ENCODE data around the gene SMAD4. TPM values are rescaled to one million over a fixed set of nuclear protein-coding genes. Genes with fewer than 3 reads are reported as not detected.

The SMAD4 gene
- total and polyA plus RNA-seq, 2 of the 8 experiments (the other 6 are each of a cell fraction or from before 2014, with no cell fraction given): 86.5 to 139 TPM

DNA sequence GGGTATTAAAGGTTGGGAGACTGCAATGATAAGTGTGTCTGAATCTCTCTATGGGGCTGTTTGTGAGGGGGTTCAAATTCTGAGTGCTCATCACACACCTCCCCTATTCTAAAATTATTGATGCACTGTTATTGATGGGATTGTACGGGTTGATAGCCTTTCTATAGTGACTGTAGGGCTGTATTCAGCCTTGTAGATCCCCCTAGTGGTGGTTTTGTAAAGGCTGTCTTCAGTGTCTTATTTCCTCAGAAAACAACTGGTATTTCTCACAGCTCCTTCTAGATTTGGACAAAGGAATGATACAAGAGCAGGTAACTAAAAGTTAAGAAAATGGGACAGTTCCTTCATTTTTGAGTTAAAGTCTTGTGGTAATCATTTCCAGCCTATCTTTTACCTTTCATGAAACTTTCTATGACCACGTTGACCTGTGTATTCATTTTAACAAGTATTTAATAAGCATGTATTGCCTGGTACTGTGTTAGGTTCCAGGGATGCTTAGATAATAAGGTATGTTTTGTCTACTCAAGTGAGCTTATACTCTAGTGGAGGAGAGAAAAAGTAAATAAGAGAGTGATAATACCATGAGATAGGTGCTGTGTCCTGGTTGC, 21.2 kb downstream of the SMAD4 start:
- FAIRE-seq: peak; percentile 98

More for the DNA sequence above, 21.2 kb downstream of the SMAD4 start:
- Histone ChIP-seq H2AFZ (ENCODE audit: low read length) (no peak overlapping the region), H3K27ac (ENCODE audit: low read depth, low read length) (no peak overlapping the region), H3K23ac (ENCODE audit: insufficient read length) (no peak overlapping the region), H4K91ac (replicated peaks; ENCODE audit: insufficient read length, low read length) (no peak overlapping the region), H3K9ac (replicated peaks in 1 of 4; ENCODE audit: extremely low read depth in 1 of 4, low read depth in 3 of 4, low read length in 3 of 4) (no peak overlapping the region), H3K79me1 (ENCODE audit: low read depth, low read length) (no peaks in the 10 kb centered on the region), H2AK5ac (ENCODE audit: low read depth, low read length) (no peak overlapping the region), H3K4me1 (replicated peaks in 1 of 4; ENCODE audit: control insufficient read depth in 3 of 4, insufficient read depth in 4 of 4, low read length in 3 of 4) (peaks cover 0 to 10% (median 0%) of the 10 kb centered on the region in 4 experiments; a peak in 1 of 7 replicates), H3K9me3 (ENCODE audit: insufficient read depth in 2 of 2, low read depth in 1 of 2, low read length in 1 of 2) (no peaks in the 10 kb centered on the region), H2BK15ac (ENCODE audit: low read length) (no peak overlapping the region), H3K4ac (replicated peaks; ENCODE audit: insufficient read length, low read depth, low read length) (no peak overlapping the region), H3K79me2 (ENCODE audit: control insufficient read depth in 1 of 2, insufficient read depth in 2 of 2, low read length in 2 of 2) (peaks cover 0 to 52% of the 10 kb centered on the region in 2 experiments; a peak in 2 of 4 replicates), H2BK5ac (ENCODE audit: low read depth, low read length) (no peak overlapping the region), H3K18ac (ENCODE audit: extremely low read depth, low read length) (no peak overlapping the region), H3K4me2 (ENCODE audit: insufficient read depth in 1 of 2, low read depth in 2 of 2, low read length in 2 of 2) (no peak overlapping the region), H3K14ac (ENCODE audit: insufficient read length) (no peak overlapping the region), H2BK12ac (ENCODE audit: low read depth, low read length) (no peak overlapping the region), H2BK20ac (ENCODE audit: low read length) (no peak overlapping the region), H3K36me3 (ENCODE audit: control insufficient read depth in 2 of 4, insufficient read depth in 4 of 4, low read length in 3 of 4) (peaks cover 2 to 48% (median 15%) of the 10 kb centered on the region in 4 experiments; a peak in 6 of 8 replicates), H4K5ac (ENCODE audit: insufficient read length, low read depth, low read length) (peak overlapping the region; percentile 83), H3K4me3 (ENCODE audit: extremely low read depth in 1 of 4, insufficient read depth in 2 of 4, low read depth in 3 of 4, low read length in 4 of 4) (no peak overlapping the region), H2BK120ac (replicated peaks; ENCODE audit: low read depth, low read length) (no peak overlapping the region), H4K20me1 (replicated peaks in 1 of 2; ENCODE audit: control insufficient read depth in 1 of 2, insufficient read depth in 2 of 2, low read length in 2 of 2) (no peaks in the 10 kb centered on the region), H4K8ac (ENCODE audit: extremely low read depth, insufficient read depth, low read length) (no peak overlapping the region), H3K56ac (replicated peaks; ENCODE audit: insufficient read length, low read depth, low read length) (no peak overlapping the region), H3K27me3 (replicated peaks in 1 of 4; ENCODE audit: control insufficient read depth in 3 of 4, extremely low read depth in 1 of 4, insufficient read depth in 3 of 4, low read length in 3 of 4) (no peaks in the 10 kb centered on the region), H3K23me2 (ENCODE audit: low read depth, low read length) (no peaks in the 10 kb centered on the region)
- ChIA-PET CTCF (ENCODE audit: partially characterized antibody) (interaction anchor here (0.6 to 3.1 kb wide), 32 partner anchors 9 to 264 kb away, joined by 3 to 15 read pairs (median 4); partner anchors contain the start of genes ELAC1, MRO and SMAD4), POLR2A (ENCODE audit: partially characterized antibody) (interaction anchor here (0.9 to 1.0 kb wide), 3 partner anchors 8 to 21 kb away, joined by 3 to 5 read pairs (median 4); partner anchors contain the start of gene SMAD4)
- DNase-seq (ENCODE audit: low read depth in 1 of 2, low spot score in 2 of 2): no peak
- TF ChIP-seq RAD21 (IDR thresholded peaks at IDR 0.05 in 1 of 2, conservative IDR thresholded peaks at IDR 0.05 in 1 of 2; ENCODE audit: low read depth in 2 of 2, low read length in 2 of 2): peak; percentile 82 to 87
- TF ChIP-seq, protein P1, sequence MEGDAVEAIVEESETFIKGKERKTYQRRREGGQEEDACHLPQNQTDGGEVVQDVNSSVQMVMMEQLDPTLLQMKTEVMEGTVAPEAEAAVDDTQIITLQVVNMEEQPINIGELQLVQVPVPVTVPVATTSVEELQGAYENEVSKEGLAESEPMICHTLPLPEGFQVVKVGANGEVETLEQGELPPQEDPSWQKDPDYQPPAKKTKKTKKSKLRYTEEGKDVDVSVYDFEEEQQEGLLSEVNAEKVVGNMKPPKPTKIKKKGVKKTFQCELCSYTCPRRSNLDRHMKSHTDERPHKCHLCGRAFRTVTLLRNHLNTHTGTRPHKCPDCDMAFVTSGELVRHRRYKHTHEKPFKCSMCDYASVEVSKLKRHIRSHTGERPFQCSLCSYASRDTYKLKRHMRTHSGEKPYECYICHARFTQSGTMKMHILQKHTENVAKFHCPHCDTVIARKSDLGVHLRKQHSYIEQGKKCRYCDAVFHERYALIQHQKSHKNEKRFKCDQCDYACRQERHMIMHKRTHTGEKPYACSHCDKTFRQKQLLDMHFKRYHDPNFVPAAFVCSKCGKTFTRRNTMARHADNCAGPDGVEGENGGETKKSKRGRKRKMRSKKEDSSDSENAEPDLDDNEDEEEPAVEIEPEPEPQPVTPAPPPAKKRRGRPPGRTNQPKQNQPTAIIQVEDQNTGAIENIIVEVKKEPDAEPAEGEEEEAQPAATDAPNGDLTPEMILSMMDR (IDR thresholded peaks at IDR 0.05; ENCODE audit: control extremely low read depth in 1 of 3, insufficient read depth in 1 of 3, low read depth in 1 of 3, low read length in 3 of 3): peak in 2 of 3 experiments; percentile 70 to 78; a peak in 3 of 4 replicates
- TF ChIP-seq PHF8 (conservative IDR thresholded peaks at IDR 0.05; ENCODE audit: low read depth, low read length): no peak
- WGBS, 2 experiments (ENCODE audit: extremely low coverage in 1 of 2, insufficient coverage in 1 of 2, insufficient read length in 1 of 2, insufficient replicate concordance in 2 of 2, low coverage in 1 of 2, low lambda C conversion rate in 2 of 2, missing lambda C conversion rate in 1 of 2): 73% methylated on average over 2 of the region's 2 CpGs; no CpG with 5 or more reads in 1 of the 2 experiments

All from H1 (cell line).